ENCODE results near the gene GALNT18.

Gene GALNT18

GRCh38 chr11:11391796-11392463, 229.9 kb downstream of the GALNT18 start:
- no peak overlapping the region for H3K27ac Mint-ChIP-seq
- no peaks in the 10 kb centered on the region for H3K4me1 Mint-ChIP-seq
- peaks cover 8% of the 10 kb centered on the region for H3K27me3 Mint-ChIP-seq
- H3K9me3 Mint-ChIP-seq: no peaks in the 10 kb centered on the region
- DNase-seq (no peak), ATAC-seq (no peak)
- no peak overlapping the region for H3K4me3 Mint-ChIP-seq

- ATAC-seq (no peak), DNase-seq (no peak)
- Mint-ChIP-seq H3K27me3 (peaks cover 8% of the 10 kb centered on the region), H3K9me3 (no peaks in the 10 kb centered on the region), H3K27ac (no peak overlapping the region), H3K4me1 (no peaks in the 10 kb centered on the region), H3K4me3 (no peak overlapping the region)
Measured at GRCh38 chr11:11391169-11391568, 230.6 kb downstream of the GALNT18 start.

- Mint-ChIP-seq H3K27me3 (peaks cover 2% of the 10 kb centered on the region), H3K4me3 (no peak overlapping the region), H3K4me1 (no peaks in the 10 kb centered on the region), H3K27ac (peak overlapping the region in 1 of 2 donors; percentile 76), H3K9me3 (no peaks in the 10 kb centered on the region)
- no peak for ATAC-seq
- no peak for DNase-seq
Measured at GRCh38 chr11:11390068-11390771, 231.6 kb downstream of the GALNT18 start.

GRCh38 chr11:11389238-11389637, 232.6 kb downstream of the GALNT18 start:
- DNase-seq (no peak), ATAC-seq (no peak)
- Mint-ChIP-seq H3K27ac (no peak overlapping the region), H3K9me3 (no peaks in the 10 kb centered on the region), H3K4me3 (no peak overlapping the region), H3K27me3 (no peaks in the 10 kb centered on the region), H3K4me1 (no peaks in the 10 kb centered on the region)

- no peak for DNase-seq
- no peaks in the 10 kb centered on the region for H3K4me1 Mint-ChIP-seq
Measured at GRCh38 chr11:11387622-11388305, 234.0 kb downstream of the GALNT18 start.

GRCh38 chr11:11387207-11387606, 234.6 kb downstream of the GALNT18 start:
- no peaks in the 10 kb centered on the region for H3K4me1 Mint-ChIP-seq
- H3K27me3 Mint-ChIP-seq: no peaks in the 10 kb centered on the region
- no peak overlapping the region for H3K4me3 Mint-ChIP-seq
- ATAC-seq (no peak), DNase-seq (no peak)
- H3K27ac Mint-ChIP-seq: no peak overlapping the region
- H3K9me3 Mint-ChIP-seq: no peaks in the 10 kb centered on the region

More at GRCh38 chr11:11387622-11388305, 234.0 kb downstream of the GALNT18 start:
- H3K27ac Mint-ChIP-seq: no peak overlapping the region
- H3K9me3 Mint-ChIP-seq: no peaks in the 10 kb centered on the region
- no peak overlapping the region for H3K4me3 Mint-ChIP-seq
- no peaks in the 10 kb centered on the region for H3K27me3 Mint-ChIP-seq
- no peak for ATAC-seq

GRCh38 chr11:11384829-11385228, 237.0 kb downstream of the GALNT18 start:
- Mint-ChIP-seq H3K9me3 (no peaks in the 10 kb centered on the region), H3K4me3 (no peak overlapping the region), H3K27ac (no peak overlapping the region), H3K4me1 (no peaks in the 10 kb centered on the region), H3K27me3 (no peaks in the 10 kb centered on the region)
- ATAC-seq: no peak
- no peak for DNase-seq

- Mint-ChIP-seq H3K4me3 (no peak overlapping the region), H3K27me3 (no peaks in the 10 kb centered on the region), H3K27ac (no peak overlapping the region), H3K4me1 (no peaks in the 10 kb centered on the region), H3K9me3 (no peaks in the 10 kb centered on the region)
- no peak for ATAC-seq
- DNase-seq: no peak
Measured at GRCh38 chr11:11383995-11384394, 237.8 kb downstream of the GALNT18 start.

- Mint-ChIP-seq H3K9me3 (no peaks in the 10 kb centered on the region), H3K4me3 (no peak overlapping the region), H3K4me1 (no peaks in the 10 kb centered on the region), H3K27me3 (no peaks in the 10 kb centered on the region), H3K27ac (peak overlapping the region in 1 of 2 donors; percentile 15)
- DNase-seq: no peak
- no peak for ATAC-seq
Measured at GRCh38 chr11:11382858-11383532, 238.8 kb downstream of the GALNT18 start.

- Mint-ChIP-seq H3K27me3 (no peaks in the 10 kb centered on the region), H3K4me3 (no peak overlapping the region), H3K27ac (no peak overlapping the region), H3K9me3 (no peaks in the 10 kb centered on the region), H3K4me1 (no peaks in the 10 kb centered on the region)
- ATAC-seq: no peak
- DNase-seq: no peak
Measured at GRCh38 chr11:11381471-11382105, 240.2 kb downstream of the GALNT18 start.

GRCh38 chr11:11380883-11381282, 240.9 kb downstream of the GALNT18 start:
- no peaks in the 10 kb centered on the region for H3K4me1 Mint-ChIP-seq
- H3K9me3 Mint-ChIP-seq: no peaks in the 10 kb centered on the region
- H3K27ac Mint-ChIP-seq: no peak overlapping the region
- H3K4me3 Mint-ChIP-seq: no peak overlapping the region
- no peaks in the 10 kb centered on the region for H3K27me3 Mint-ChIP-seq
- no peak for ATAC-seq
- no peak for DNase-seq

- Mint-ChIP-seq H3K27ac (no peak overlapping the region), H3K27me3 (no peaks in the 10 kb centered on the region), H3K4me3 (no peak overlapping the region), H3K4me1 (no peaks in the 10 kb centered on the region), H3K9me3 (no peaks in the 10 kb centered on the region)
- ATAC-seq (no peak), DNase-seq (no peak)
Measured at GRCh38 chr11:11380340-11380739, 241.5 kb downstream of the GALNT18 start.

GRCh38 chr11:11379661-11380060, 242.1 kb downstream of the GALNT18 start:
- DNase-seq (no peak), ATAC-seq (no peak)
- H3K27ac Mint-ChIP-seq: no peak overlapping the region
- no peaks in the 10 kb centered on the region for H3K9me3 Mint-ChIP-seq
- no peak overlapping the region for H3K4me3 Mint-ChIP-seq
- H3K4me1 Mint-ChIP-seq: no peaks in the 10 kb centered on the region
- no peaks in the 10 kb centered on the region for H3K27me3 Mint-ChIP-seq

GRCh38 chr11:11378184-11378940, 243.4 kb downstream of the GALNT18 start:
- no peaks in the 10 kb centered on the region for H3K27me3 Mint-ChIP-seq
- DNase-seq (no peak), ATAC-seq (no peak)
- H3K4me1 Mint-ChIP-seq: no peaks in the 10 kb centered on the region
- no peaks in the 10 kb centered on the region for H3K9me3 Mint-ChIP-seq
- H3K4me3 Mint-ChIP-seq: no peak overlapping the region
- no peak overlapping the region for H3K27ac Mint-ChIP-seq
